ENCODE results near the gene PPFIBP1.
"Not testable (repeated sequence)": the region's sequence is repeated elsewhere in the genome, so short reads cannot be mapped to it uniquely, and the experiment has no call there.

Gene PPFIBP1

GRCh38 chr12:27627123-27627852, 103.3 kb downstream of the PPFIBP1 start:
- DNase-seq (ENCODE audit: low spot score): no peak

GRCh38 chr12:27627853-27628469, 104.0 kb downstream of the PPFIBP1 start:
- DNase-seq (ENCODE audit: low spot score): not testable (repeated sequence)

GRCh38 chr12:27630219-27630618, 106.2 kb downstream of the PPFIBP1 start:
- not testable (repeated sequence) for DNase-seq (ENCODE audit: low spot score)

GRCh38 chr12:27631365-27631764, 107.4 kb downstream of the PPFIBP1 start:
- DNase-seq (ENCODE audit: low spot score): no peak

GRCh38 chr12:27631813-27632491, 107.9 kb downstream of the PPFIBP1 start:
- no peak for DNase-seq (ENCODE audit: low spot score)

GRCh38 chr12:27635349-27635972, 111.5 kb downstream of the PPFIBP1 start:
- DNase-seq (ENCODE audit: low spot score): peak; percentile 52

GRCh38 chr12:27636569-27636968, 112.6 kb downstream of the PPFIBP1 start:
- not testable (repeated sequence) for DNase-seq (ENCODE audit: low spot score)

GRCh38 chr12:27637524-27637923, 113.5 kb downstream of the PPFIBP1 start:
- no peak for DNase-seq (ENCODE audit: low spot score)

- no peak for DNase-seq (ENCODE audit: low spot score)
These were observed 115.3 kb downstream of the PPFIBP1 start for GRCh38 chr12:27639265-27639664.

- not testable (repeated sequence) for DNase-seq (ENCODE audit: low spot score)
These were observed 116.7 kb downstream of the PPFIBP1 start for GRCh38 chr12:27640566-27641200.

GRCh38 chr12:27642361-27642760, 118.4 kb downstream of the PPFIBP1 start:
- not testable (repeated sequence) for DNase-seq (ENCODE audit: low spot score)

GRCh38 chr12:27642892-27643291, 118.9 kb downstream of the PPFIBP1 start:
- DNase-seq (ENCODE audit: low spot score): not testable (repeated sequence)

GRCh38 chr12:27644158-27644845, 120.3 kb downstream of the PPFIBP1 start:
- DNase-seq (ENCODE audit: low spot score): no peak

- no peak for DNase-seq (ENCODE audit: low spot score)
These were observed 121.7 kb downstream of the PPFIBP1 start for GRCh38 chr12:27645671-27646070.

GRCh38 chr12:27646149-27646548, 122.1 kb downstream of the PPFIBP1 start:
- no peak for DNase-seq (ENCODE audit: low spot score)

GRCh38 chr12:27650011-27650410, 126.0 kb downstream of the PPFIBP1 start:
- no peak for DNase-seq (ENCODE audit: low spot score)

- DNase-seq (ENCODE audit: low spot score): no peak
These were observed 127.2 kb downstream of the PPFIBP1 start for GRCh38 chr12:27651201-27651600.

GRCh38 chr12:27652174-27652763, 128.3 kb downstream of the PPFIBP1 start:
- peak; percentile 61 for DNase-seq (ENCODE audit: low spot score)

- DNase-seq (ENCODE audit: low spot score): peak; percentile 17
These were observed 129.7 kb downstream of the PPFIBP1 start for GRCh38 chr12:27653661-27654060.

GRCh38 chr12:27655476-27655875, 131.5 kb downstream of the PPFIBP1 start:
- DNase-seq (ENCODE audit: low spot score): not testable (repeated sequence)

- DNase-seq (ENCODE audit: low spot score): no peak
These were observed 133.3 kb downstream of the PPFIBP1 start for GRCh38 chr12:27657296-27657695.

All from NAMALWA (cell line).